Measurements from ENCODE around the gene NUDT8.

The NUDT8 gene

GRCh38 chr11:67657300-67657699 is 27.6 kb upstream of the NUDT8 start:
- TF ChIP-seq CTCF (IDR thresholded peaks at IDR 0.05; ENCODE audit: low read depth, low read length), result no peak
- H3K4me3 ChIP-seq (ENCODE audit: low read depth, low read length), result no peak overlapping the region

GRCh38 chr11:67656278-67656922 is 26.7 kb upstream of the NUDT8 start:
- no peak for TF ChIP-seq CTCF (IDR thresholded peaks at IDR 0.05; ENCODE audit: low read depth, low read length)
- no peak overlapping the region for H3K4me3 ChIP-seq (ENCODE audit: low read depth, low read length)

- TF ChIP-seq CTCF (IDR thresholded peaks at IDR 0.05; ENCODE audit: low read depth, low read length), result no peak
- no peak overlapping the region for H3K4me3 ChIP-seq (ENCODE audit: low read depth, low read length)
These were observed 24.5 kb upstream of the NUDT8 start for GRCh38 chr11:67654225-67654624.

- H3K4me3 ChIP-seq (ENCODE audit: low read depth, low read length), result no peak overlapping the region
- no peak for TF ChIP-seq CTCF (IDR thresholded peaks at IDR 0.05; ENCODE audit: low read depth, low read length)
These were observed 23.5 kb upstream of the NUDT8 start for GRCh38 chr11:67652965-67653845.

GRCh38 chr11:67651976-67652781 is 22.4 kb upstream of the NUDT8 start:
- H3K4me3 ChIP-seq (ENCODE audit: low read depth, low read length), result no peak overlapping the region
- TF ChIP-seq CTCF (IDR thresholded peaks at IDR 0.05; ENCODE audit: low read depth, low read length), result no peak

- H3K4me3 ChIP-seq (ENCODE audit: low read depth, low read length), result no peak overlapping the region
- TF ChIP-seq CTCF (IDR thresholded peaks at IDR 0.05; ENCODE audit: low read depth, low read length), result no peak
These were observed 20.1 kb upstream of the NUDT8 start for GRCh38 chr11:67649634-67650510.

Data from WI38 (cell line).